GM12874 (cell line): ENCODE results near the gene AEBP2.

Experiments
- CTCF ChIP-seq: IDR thresholded peaks from 2 replicates; pipeline ENCODE4 v1.5.1; 2011; ENCODE audit warnings: low read depth, mild to moderate bottlenecking, control low read depth, low read length, moderate library complexity; ENCODE audit not compliant: insufficient read depth

AEBP2 gene

GRCh38 chr12:19415563-19415962, 23.7 kb upstream of the AEBP2 start:
- TF ChIP-seq CTCF = no peak

- TF ChIP-seq CTCF = no peak
Measured at GRCh38 chr12:19419086-19419485, 20.2 kb upstream of the AEBP2 start.

- TF ChIP-seq CTCF = no peak
Measured at GRCh38 chr12:19421503-19422282, 17.6 kb upstream of the AEBP2 start.

GRCh38 chr12:19423166-19423930, 15.9 kb upstream of the AEBP2 start:
- no peak for TF ChIP-seq CTCF

GRCh38 chr12:19428246-19428645, 11.0 kb upstream of the AEBP2 start:
- no peak for TF ChIP-seq CTCF

GRCh38 chr12:19430988-19431387, 8.3 kb upstream of the AEBP2 start:
- TF ChIP-seq CTCF = no peak

- no peak for TF ChIP-seq CTCF
Measured at GRCh38 chr12:19431407-19432308, 7.6 kb upstream of the AEBP2 start.
